NCI-H2081 (cell line): ENCODE measurements around the gene PDE9A.

Source experiments
- DNase-seq, 2 experiments: peaks; one replicate each; lab custom pipeline; 2025; lab: John Stamatoyannopoulos, UW

The PDE9A gene

DNA sequence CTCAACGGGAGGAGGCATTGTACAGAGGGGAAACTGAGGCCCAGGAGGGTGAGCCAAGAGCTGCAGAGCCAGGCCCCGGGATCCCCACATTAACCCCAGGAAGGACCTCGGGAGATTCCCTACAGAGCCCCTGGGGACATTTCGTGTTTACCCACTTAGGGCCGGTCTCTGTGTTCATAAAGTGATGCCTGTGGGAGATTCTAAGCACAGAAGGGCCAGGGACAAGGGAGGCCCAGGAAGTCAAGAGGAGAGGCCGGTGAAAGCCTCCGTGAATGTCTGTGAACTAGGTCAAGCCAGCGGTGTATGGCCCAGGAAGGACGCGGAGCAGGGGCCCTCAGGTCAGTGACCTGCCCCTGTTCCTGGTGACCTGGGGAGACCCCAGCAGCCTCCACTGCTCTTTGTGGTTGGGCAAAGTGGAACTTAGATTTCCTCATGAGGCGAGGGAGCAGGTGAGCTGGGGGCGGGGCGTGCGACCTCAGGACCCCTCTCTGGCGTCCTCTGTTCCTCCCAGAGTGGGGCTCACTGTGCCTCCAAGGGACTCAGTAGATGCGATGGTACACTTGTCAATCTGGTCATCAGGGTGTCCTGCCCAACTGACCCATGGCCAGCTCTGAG is 34.9 kb downstream of the PDE9A start:
- DNase-seq: no peak

DNA sequence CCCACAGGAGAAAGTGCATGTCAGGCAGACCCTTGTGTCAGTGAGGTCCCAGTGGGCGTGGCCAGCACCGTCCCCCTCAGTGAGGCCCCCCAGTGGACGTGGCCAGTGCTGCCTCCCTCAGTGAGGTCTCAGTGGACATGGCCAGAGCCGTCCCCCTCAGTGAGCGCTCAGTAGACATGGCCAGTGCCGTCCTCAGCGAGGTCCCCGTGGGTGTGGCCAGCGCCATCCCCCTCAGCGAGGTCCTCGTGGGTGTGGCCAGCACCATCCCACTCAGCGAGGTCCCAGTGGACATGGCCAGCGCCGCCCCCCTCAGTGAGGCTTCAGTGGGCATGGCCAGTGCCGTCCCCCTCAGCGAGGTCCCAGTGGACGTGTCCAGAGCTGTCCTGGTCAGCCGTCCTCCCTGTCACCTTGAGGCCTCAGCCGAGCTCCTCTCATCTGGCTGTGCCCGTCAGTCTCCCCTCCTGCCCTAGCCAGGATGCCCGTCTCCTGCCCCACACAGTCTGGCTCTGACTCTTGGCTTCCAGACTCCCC is 35.5 kb downstream of the PDE9A start:
- no peak for DNase-seq

DNA sequence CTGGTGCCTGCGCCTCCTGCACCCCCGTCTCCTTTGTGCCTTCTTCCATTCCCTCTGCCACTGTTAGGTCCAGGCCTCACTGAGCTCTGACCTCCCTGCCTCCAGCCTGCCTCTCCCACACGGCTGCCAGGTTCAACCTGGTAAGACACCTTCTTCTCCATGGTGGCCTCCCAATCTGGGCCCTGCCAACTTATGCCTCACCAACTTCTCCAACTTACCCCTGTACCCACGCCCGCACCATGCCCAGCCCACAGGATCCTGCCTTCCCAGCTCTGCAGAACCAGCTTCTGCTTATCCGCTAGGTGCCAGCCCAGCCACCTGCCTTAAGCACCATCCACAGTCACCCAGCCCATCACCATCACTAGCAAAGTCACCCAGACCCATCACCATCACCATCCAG is 37.2 kb downstream of the PDE9A start:
- no peak for DNase-seq

DNA sequence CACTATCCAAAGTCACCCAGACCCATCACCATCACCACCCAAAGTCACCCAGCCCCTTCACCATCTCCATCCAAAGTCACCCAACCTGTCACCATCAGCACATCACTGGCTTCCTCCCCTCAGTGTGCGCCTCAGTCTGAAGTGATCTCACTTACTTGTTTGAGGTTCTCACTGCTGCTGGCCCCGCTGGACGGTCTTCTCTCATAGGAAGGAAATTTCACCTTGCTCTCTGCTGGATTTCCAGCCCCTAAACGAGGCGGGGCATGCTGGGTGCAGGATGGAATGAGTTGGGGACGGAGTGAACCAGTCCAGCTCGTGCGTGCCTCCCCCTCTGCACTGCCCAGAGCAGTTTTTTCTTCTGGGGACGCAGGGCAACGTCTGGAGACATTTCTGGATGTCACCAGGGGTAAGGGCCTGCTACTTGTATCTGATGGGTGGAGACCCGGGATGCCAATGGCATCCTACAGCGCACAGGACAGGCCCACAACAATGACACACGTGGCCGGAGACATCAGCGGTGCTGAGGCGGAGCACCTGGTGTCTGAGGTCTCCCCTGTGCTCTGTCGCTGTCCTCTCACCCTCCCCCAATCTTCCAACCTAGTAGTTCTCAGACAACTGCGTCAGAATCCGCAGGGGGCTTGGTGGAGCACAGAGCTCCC is 38.6 kb downstream of the PDE9A start:
- no peak for DNase-seq

DNA sequence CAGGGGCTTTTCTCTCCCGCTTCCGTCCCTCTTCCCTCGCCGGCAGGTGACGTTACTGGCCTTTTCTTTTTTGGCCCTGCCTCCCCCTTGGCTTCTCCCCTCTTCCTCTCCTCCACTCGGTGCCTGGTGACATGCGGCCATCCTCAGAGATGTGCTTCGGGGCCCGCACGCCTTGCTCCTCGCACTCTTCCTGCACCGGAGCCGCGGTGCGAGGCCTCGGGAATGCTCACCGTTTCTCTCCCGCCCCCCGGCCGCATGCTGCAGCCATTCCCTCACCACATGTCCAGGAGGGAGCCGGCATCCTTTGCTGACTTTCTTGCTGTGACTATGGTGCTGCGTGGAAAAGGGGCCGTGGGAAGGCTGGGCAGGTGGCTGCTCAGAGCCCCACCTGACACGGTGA is 39.3 kb downstream of the PDE9A start:
- DNase-seq: no peak

DNA sequence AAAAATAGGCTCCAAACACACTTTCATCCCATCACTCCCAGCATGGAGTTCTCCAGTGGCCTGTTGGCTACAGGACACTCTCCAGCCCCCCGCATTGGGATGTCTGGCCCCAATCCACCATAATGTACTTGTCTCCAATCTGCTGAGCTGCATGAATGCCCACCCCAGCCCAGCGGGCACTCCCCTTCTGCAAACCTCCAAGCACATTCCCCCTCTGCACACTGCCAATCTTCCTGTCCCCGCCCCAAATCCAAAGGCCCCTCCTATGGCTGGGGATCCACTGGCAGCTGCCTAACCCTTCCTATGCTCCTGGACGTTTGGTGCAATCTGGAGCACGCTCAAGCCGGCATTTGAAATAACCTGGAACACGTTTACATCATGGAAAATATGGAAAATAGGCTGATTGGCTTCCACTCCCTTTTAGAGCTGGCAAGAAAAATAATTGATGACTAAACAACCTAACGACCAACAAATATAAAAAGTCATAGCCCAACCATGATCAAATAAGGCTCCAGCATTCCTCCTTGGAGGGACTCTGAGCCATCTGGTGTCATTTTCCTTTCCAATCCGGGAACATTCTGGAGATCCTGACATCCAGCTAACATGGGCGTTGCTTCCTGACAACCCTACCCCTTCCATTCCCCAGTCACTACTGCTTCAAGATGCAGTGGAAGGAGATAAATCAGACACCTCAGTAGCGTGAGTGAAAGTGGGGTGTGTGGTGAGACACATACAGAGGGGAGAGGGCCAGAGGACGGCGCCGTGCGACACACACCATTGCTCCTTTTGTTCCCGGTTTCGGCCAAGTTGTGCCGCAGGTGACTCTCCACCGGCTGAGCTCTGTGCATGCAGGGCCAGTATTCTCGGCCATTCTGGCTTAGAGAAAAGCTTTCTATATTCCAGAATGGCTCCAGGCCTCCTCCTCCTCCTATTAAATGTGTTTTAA is 41.6 kb downstream of the PDE9A start:
- DNase-seq: no peak

DNA sequence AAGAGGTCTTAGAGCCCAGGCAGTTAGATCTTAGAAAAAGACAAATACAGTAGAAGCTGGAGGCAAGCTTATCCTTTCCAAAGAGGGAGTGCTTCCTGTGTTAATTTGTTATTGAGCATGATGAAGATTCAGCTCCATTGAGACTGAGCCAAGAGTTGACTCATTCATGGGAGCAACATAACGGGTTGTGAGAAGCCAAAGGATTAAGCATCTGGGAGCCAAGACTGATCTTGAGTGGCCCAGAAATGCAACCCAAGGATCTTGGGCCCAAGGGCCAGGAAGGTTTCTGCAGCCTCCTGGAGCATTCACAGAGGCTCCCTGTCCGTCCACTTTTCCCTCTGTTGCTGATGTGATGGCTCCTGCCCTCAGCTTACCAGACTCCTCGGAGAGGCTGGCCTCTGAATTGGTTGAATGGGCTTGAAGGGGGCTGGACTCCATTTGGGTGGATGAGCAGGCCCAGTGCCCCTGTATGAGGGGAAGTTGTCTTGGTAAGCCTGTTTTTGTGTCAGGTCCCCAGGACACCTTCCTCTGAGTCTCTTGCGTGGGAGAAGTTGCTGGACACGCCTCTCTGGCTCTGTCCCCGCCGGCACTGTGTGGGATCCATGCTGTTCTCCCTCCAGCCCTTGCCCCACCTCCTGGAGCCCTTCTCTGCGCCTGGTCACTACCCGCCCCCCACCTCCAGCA is 42.4 kb downstream of the PDE9A start:
- no peak for DNase-seq

DNA sequence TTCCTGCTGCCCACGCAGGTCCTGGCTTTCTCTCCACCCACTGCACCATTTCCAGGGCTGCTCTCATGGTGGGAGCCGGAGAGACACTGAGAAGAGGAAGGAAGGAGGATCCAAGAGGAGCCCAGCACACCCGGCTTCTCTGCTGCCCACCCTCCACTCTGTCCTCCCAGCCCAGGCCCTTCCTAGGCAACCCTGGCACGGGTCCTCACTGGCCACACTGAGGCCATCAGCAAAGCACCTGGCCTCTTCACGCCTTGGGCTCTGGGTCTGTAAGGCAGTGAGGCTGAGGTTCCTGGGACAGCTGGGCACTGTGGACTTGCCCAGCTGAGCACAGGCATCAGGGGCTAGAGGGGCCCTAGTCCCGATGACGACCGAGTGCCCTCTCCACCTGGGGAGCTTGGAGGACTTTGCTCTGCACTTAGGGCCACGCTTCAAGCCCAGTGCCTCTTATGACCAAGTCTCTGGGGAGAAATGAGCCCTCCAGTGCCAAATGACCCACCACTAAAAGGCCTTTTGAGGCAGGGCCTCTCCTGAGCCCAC is 43.1 kb downstream of the PDE9A start:
- no peak for DNase-seq

DNA sequence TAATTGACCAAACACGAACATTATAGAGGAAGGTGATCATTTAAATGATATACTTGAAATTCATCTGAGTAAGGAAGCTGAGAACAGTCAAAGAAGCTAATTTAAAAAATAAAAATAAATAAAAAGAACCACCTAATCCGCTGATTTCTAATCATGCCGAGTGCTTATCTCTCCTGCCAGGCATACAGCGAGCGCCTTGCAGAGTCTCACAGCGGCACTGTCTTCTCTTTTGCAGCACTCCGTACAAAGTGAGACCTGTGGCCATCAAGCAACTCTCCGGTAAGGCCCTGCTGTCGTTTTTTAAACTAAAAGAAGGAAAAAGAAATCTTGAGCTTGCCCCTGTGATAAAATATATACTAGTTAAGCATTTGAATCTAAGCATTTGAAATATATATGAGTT is 45.3 kb downstream of the PDE9A start:
- DNase-seq: no peak

DNA sequence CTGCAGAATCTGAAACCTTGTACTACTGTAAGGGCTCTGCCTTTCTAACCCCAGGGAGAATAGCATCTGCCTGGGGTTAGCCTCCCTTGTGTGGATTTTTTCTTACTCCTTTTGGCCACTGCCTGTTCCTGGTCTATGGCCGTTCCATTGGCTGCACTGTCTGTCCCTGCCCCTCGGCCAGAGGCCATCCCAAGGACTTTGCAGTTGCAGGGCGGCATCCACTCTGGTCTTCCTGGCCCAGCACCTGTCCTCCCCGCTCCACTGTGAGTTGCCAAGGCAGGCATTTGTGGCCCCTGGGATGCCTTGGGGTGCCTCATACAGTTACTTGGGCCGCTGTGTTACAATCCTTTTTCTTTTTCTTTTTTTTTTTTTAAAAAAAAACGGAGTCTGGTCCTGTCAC is 45.8 kb downstream of the PDE9A start:
- no peak for DNase-seq

DNA sequence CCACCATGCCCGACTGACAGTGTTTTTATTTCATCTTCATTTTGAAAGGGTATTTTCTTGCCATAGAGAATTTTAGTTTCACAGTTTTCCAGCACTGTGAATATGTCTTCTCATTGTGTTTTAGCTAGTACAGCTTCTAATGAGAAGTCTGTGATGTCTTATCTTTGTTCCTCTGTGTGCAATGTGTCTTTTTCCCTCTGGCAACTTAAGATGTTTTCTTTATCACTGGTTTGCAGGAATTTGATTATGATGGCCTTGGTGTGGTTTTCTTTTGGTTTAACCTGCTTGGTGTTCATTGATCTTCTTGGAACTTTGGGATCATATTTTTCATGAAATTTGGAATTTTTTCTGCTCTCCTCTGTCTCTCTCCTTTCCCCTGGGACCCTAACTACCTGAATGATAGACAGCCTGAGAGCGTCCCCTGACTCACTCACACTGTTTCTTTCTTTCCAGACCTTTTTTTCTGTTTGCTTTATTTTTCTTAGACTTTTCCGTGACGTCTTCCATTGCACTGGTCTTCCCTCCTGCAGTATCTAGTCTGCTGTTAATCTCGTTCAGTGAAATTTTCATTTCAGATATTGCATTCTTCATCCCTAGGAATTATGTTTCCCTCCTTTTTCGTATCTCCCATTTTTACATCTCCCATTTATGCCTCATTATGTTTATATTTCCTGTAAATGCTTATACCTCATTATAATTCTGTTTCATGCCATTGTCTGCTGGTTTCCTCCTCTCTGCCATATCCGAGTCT is 48.5 kb downstream of the PDE9A start:
- DNase-seq: no peak

DNA sequence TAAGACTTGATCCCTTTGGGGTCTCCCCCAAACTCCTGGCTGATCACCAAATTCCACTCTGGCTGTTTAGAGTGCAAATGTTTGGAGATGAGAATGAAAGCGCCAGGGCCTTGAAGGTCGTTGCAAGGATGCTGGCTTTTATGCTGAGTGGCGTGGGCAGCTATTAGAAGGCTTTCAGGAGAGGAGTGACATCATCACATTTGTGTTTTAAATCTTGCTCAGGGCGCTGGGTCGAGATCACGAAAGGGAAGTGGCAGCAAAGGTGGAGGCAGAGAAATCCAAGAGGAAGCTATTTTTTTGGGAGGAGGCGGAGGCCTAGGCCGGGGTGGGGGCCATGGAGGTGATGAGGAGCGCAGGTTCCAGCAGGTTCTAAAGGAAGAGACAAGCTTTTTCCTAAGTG is 49.3 kb downstream of the PDE9A start:
- no peak for DNase-seq

DNA sequence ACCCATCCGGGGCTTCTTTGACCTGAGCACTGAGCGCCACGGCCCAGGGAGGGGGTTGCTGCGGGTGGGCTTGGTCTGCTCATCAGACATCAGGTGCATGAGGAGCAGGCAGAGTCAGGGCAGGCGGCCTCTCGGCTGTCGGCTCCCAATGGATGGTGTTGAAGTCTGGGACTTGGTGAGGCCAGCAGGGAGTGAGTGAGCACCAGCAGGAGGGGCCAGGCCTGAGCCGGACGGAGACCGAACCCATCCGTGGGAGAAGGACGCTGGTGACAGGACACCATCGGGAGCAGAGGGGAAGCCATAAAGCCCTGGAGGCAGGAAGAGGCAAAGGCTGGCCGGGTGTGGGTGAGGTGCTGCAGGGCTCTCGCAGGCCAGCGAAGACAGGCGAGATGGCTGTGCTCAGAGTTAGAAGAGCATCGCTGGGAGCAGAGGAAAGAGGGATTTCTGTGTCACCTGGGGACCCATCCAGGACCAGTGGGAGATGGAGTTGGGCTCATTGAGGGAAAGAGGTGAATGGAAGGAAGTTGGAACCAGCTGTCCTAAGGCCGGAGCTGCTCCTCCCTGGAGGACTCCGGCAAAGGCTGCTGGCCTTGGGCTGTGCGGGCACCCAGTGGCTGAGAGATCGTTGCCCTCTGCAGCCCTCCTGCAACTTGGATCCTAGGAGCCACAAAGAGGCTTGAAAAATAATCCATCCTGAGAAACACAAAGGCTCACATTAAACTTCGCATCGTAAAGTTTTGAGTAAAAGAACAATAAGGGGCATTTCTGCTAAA is 49.9 kb downstream of the PDE9A start:
- DNase-seq: no peak

DNA sequence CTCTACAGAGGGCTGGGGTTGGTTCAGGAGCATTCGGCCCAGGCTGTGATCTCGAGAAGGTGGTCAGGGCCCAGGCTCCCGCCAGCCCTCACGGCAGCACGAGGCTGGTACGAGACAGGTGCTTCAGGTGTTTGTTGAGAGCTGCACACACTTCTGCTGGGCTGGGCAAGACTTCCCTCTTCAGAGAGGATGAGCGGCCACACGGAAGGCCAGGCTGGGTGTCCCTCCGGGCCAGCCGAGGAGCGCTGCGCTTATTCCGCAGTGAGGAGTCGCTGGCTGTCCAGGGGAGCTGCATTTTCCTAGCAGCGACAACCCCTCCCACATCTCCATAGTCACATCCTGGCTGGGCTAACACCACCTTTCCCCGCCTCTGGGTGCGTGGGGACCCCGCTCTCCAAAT is 50.5 kb downstream of the PDE9A start:
- no peak for DNase-seq

DNA sequence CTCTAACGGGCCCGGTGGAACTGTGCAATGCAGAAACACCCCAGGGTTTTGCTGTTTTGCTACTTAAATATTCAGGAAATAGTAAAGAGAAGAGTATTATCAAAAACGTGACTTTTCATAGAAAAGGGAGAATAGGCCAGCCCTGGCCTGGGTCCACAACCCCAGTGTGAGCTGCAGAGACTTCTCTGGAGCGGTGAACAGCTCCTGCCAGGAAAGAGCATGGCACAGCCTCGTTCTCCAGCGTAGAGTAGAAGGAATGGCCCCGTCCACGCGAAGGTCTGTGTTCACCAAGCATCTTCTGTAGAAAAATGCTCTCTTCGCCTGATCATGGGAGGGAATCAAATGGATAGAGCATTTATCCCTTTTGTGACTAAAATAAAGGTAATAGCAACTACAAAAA is 51.4 kb downstream of the PDE9A start:
- no peak for DNase-seq

DNA sequence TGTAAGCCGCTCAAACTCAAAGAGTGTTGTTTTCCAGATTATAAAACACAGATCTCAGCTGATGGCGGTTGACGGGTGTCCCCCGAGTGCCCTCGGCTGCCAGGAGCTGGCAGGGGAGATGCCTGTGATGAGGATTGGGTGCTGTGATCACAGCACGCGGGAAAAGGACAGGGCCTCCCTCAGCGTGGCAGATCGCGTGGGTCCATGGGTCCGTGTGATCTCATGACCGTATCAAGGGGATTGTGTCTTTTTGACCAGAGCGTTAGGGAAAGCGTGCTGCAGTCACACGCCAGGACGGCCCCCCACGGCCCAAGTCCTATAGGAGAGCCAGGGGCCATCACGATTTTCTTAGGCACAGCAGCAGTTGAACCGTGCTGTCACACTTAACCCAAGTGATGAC is 51.9 kb downstream of the PDE9A start:
- no peak for DNase-seq

DNA sequence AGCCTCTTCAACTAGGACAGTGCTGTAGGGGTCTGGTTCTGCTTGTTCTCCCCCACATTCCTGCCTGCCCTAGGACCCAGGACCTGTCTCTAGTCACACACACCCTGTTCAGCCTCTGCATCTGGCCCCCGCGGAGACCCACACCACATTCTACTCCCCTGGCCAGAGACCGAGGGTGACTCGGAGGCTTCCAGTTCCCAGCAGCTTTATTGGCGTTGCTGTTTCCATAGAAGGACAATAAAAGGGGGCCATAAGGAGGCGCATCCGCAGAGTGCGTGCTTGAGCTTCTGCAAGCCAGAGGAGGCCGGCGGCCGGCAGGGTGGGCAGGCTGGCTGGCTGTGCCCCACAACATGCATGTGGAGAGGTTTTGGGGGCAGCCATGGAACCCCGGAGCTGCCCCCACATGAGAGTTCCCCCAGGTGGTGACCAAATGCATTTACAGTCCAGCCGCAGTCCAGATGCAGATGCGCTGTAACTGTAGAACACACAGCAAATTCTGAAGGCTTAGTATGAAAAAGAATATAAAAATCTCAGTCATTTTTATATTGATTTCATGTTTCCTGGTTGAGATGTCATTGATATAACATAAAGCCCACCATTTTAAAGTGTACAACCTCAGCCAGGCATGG is 52.4 kb downstream of the PDE9A start:
- DNase-seq: no peak

DNA sequence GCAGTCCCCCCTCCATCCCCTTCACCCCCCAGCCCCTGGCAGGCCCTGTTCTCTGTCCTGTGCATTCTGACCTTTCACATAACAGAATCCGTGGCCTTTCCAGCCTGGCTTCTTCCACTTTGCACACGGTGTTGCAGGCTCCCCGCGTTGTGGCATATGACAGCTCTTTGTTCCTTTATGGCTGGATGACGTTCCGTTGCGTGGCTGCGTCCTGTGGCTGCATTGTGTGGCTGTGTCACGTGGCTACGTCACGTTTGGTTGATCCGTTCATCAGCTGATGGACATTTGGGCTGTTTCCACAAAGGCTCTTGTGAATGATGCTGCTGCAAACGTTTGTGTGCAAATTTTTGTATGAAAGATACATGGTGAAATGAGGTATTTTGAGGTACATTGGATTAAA is 53.3 kb downstream of the PDE9A start:
- no peak for DNase-seq

DNA sequence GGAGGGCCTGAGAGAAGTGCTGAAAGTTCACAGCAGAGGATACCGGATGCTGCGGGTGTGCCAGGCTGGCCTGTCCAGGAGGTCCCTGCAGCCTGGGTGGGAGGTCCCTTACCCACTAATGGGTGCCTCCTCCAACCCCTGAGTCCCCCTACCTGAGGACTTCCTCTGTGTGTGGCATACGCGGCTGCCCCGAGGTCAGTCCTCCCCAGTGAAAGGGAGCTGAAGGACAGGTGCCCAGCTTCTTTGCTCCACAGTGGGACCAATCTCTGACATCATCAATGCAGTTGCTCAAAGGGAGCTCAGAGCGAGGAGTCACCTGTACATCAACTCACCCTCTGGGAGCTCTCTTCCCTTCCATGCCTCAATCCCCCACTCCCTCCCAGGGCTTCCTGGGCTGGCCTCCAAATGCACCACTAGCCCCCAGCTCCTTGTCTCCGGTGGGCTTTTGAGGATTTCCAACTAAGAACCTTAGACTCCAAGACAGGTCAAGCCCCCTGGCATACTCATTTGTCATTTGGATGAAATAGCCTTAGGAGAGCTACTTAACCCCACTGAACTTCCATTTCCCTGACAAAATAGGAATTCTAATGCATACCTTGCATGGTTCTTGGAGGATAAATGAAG is 53.9 kb downstream of the PDE9A start:
- no peak for DNase-seq

DNA sequence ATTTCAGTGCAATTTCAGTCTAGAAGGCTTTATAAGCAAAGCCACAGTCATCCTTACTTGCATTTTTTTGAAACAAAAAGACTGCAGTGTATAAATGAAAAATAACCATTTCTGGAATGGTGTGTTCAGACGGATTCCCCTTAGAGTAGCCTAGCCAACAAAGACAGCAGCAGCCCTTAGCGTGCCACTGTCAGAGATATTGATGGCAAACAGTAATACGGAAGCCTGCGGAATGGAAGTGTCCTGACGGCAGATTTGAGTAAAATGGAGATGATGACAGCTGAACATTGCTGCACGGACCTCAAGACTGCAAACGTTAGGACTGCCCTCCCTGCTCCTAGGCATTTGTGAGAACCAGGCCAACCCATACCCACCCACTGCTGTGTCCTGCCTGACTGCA is 54.7 kb downstream of the PDE9A start:
- DNase-seq: no peak
